Left hindlimb (tissue), 1 donor: Measurements from ENCODE around the gene SPIN2A.
"Not testable (repeated sequence)": the region's sequence is repeated elsewhere in the genome, so short reads cannot be mapped to it uniquely, and the experiment has no call there.

Experiments used
- DNase-seq: peaks from one replicate; pipeline ENCODE4 v3.0.0-alpha.2; 2018

The SPIN2A gene

GRCh38 chrX:57137073-57137472 lies at the start of gene SPIN2A:
Gene SPIN2A, minus strand, starts transcription at chrX:57137397. Its CDS starts 800 bp downstream, at chrX:57136597.
- peak; percentile 46 for DNase-seq

- no peak for DNase-seq
These were observed 41.4 kb upstream of the SPIN2A start for GRCh38 chrX:57178605-57179004.

- no peak for DNase-seq
These were observed 39.9 kb upstream of the SPIN2A start for GRCh38 chrX:57177070-57177469.

- DNase-seq, result no peak
These were observed 35.3 kb upstream of the SPIN2A start for GRCh38 chrX:57172544-57172943.

- DNase-seq, result no peak
These were observed 19.3 kb upstream of the SPIN2A start for GRCh38 chrX:57156397-57157049.

DNA sequence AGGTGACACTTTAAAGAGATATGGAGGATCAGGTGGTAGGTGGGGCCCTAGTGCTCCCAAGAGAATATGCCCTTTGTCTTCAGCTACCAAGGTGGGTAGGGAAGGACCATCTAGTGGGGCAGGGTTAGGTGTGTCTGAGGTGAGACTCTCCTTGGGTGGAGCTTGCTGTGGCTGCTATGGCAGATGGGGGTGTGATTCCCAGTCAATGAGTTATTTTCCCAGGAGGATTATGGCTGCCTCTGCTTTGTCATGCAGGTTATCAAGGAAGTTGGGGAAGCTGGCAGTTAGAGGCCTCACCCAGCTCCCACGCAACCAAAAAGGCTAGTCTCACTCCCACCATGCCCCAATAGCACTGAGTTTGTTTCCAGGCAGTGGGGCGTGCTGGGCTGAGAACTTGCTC lies 18.0 kb upstream of the SPIN2A start:
- DNase-seq, result no peak

DNA sequence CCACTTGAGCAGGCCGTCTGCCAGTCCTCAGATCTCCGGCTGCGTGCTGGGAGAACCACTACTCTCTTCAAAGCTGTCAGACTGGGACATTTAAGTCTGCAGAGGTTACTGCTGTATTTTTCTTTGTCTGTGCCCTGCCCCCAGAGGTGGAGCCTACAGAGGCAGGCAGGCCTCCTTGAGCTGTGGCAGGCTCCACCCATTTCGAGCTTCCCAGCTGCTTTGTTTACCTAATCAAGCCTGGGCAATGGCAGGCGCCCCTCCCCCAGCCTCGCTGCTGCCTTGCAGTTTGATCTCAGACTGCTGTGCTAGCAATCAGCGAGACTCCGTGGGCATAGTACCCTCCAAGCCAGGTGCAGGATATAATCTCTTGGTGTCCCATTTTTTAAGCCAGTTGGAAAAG lies 15.0 kb upstream of the SPIN2A start:
- DNase-seq, result not testable (repeated sequence)

DNA sequence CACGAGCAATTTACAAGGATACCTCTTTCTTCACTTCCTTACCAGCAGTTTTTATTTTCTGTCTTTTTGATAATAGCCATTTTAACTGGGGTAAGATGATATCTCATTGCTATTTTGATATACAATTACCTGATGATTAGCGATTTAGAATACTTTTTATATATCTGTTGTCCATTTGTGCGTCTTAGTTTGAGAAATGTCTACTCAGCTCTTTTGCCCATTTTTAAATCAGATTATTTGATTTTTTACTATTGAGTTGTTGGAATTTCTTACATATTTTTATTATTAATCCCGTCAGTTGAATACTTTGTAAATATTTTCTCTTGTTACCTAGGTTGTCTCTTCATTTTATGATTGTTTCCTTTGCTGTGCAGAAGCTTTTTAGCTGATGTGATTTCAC lies 1.5 kb upstream of the SPIN2A start:
- DNase-seq, result no peak

- DNase-seq, result peak; percentile 34
These were observed 304 bp upstream of the SPIN2A start for GRCh38 chrX:57137501-57137900.

- not testable (repeated sequence) for DNase-seq
These were observed 608 bp downstream of the SPIN2A start for GRCh38 chrX:57136589-57136988.

DNA sequence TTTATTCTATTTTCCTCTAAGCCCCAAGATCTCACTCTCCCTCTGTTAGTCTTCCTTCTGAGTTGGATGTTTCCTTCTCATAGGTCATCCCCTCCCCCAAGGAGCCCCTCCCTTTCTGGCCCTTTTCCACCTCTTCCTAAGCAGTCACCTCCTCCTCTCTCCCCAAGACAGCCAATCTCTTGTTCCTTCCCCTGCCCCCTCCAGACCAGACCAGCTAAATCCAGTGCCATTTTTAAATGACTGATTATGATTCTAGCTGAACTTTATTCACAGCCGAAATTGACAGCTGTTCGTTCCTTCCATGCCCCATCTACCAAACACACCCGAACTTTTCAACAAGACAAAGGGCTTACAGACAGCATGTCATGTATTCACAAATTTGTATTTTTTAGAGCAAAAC lies 1.9 kb downstream of the SPIN2A start:
- DNase-seq, result no peak

DNA sequence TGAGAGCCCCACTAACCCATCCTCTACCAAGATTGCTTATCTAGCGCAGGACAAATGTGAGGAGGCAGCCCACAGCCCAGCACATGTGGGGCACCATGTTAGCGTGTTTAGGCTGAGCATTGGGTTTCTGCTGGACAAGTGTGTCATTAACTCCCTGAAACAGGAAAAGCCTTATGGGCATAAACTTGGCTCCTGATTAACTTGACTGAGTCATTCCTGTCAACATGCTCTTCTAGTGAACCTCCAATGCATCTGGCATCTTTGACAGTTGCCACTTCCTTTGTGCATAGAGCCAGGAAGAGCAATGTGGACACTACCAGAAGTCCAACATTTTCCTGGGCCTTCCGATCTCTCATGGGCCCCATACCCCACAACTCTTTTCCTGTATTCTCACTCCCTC lies 2.5 kb downstream of the SPIN2A start:
- DNase-seq, result no peak

DNA sequence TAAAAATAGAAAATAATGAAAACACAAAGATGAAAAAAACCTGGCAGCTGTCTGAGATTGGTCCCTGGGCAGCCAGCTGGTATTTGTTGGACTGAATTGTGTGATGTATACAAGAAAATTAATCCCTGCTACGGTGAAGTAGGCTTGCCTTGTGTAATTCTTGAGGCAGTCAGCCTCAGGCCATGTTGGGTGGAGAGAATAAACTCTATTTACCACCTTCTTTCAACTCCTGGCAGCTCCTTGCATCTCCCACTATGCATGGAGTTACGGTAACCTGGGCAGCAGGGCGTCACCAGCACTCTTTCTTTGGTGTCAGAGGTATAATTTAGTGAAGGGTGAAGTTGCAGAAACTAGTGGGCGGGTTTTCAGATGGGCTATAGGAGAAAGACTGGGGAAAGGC lies 3.5 kb downstream of the SPIN2A start:
- no peak for DNase-seq

DNA sequence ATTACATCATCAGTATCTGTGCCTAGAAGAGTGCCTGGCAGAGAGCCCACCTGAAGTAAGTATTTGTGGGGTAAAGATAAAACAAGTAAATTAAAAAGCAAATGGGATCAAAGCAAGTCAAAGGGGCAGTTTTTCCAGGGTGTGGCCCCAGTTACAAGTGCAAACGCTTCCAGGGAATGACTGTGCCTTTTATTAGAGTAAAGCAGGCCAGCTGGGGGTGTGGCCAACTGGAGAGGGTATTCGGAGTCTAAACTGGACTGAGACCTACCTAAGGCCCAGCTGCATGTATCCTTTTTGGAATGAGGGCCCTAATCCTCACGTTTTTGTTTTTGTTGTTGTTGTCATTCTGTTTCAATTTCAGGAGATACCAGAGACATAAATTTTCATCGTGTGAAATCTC lies 3.9 kb downstream of the SPIN2A start:
- DNase-seq, result not testable (repeated sequence)

DNA sequence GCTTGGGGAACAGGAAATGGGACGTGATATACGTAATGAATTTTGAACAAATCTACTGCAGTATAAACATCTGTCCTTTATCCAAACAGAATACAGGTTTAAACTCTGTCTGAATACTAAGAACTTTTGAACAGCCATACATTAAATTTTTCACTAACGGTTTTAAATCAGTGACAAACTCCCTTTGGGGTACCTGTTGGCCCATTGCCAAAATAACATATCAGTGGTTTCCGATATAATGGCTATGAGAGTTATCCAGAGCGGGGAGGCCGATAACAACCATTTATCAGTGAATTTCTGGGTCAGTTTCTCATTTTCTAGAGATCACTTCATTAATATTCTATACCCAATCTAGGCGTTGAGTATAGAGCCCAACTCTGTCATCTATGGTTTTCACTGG lies 5.2 kb downstream of the SPIN2A start:
- DNase-seq, result no peak

GRCh38 chrX:57121816-57122215 lies 15.4 kb downstream of the SPIN2A start:
- DNase-seq, result no peak

DNA sequence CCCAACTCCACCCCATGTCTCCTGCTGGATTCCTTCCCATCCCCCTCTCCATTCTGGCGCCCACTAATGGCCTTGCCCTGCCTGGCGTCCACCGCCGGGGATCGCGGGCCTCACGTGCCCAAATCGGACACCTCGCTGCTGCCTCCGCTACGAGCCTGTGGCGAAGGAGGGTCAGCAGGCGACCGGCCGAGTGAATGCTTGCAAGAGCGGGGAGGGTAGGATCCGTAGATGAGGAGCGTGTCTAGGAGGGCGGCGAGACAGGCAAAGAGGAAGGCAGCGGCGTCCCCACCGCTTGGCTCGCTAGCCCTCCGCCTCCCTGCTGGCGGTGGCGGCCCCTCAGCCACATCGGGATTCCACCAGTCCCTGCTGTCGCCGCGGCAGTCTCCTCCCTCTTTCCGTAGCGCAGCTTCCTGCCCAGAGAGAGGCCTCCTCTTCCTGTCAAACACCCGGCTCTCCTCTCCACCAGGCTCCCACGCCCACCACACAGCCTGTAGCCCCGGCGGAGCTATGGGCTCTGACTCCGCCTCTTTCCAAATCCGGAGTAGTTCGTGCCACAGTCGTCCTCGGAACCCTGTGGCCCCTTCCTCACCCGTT lies 15.9 kb downstream of the SPIN2A start, which contains the start of gene SPIN2B:
SPIN2B (minus strand) TSS at position 387 of the 594 bp plus-strand sequence.
- peak; percentile 89 for DNase-seq

- DNase-seq, result peak; percentile 29
These were observed 16.5 kb downstream of the SPIN2A start for GRCh38 chrX:57120619-57121161.

DNA sequence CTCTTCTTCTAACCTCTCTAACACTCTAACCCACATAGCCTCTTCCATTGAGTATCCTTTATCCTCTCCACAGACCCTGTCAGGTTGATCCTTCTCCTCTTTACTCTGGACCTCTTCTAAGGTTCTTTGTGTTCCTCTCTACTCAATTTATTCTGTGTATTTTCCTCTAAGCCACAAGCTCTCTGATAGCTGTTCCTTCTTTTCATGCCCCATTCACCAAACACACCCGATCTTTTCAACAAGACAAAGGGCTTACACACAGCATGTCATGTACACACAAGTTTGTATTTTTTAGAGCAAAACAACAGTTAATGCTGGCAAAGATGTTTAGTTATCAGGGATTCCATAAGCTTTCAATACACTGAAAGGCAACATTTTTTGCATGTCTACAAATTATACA lies 17.8 kb downstream of the SPIN2A start:
- no peak for DNase-seq

GRCh38 chrX:57117566-57117965 lies 19.6 kb downstream of the SPIN2A start:
- DNase-seq, result not testable (repeated sequence)

GRCh38 chrX:57104921-57105398 lies 32.2 kb downstream of the SPIN2A start:
- DNase-seq, result no peak

DNA sequence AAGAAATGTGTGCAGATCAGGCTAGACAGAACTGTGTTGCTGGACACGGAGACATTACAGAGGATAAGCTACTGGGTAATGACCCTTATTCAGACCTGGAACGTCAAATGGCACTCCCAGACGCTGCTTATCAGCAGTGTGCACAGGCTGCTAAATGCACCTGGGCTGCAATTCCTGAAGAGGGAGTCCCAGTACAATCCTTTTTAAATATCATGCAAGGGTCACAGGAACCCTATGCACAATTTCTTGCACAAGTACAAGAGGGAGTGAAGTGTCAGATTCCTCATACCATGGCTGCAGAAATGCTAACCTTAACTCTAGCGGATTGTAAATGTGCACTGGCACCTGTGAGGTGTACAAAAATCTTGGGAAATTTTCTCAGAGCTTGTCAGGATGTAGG lies 32.8 kb downstream of the SPIN2A start:
- DNase-seq, result no peak

DNA sequence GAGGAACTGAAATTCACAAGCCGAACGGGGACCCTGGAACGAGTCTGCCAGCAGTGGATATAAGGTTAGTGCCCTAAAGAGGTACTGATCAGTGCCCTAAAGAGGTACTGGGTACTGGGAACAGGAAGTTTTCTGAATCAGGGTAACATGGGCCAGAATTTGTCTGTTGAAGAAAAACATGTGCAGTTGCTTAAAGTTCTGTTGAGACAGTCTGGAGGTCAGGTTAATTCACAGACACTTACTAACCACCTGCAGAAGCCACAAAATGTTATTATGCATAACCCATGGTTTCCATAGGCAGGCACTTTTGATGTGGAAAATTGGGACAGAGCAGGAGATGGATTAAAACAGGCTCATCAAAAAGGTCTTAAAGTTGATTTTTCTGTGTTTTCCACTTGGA lies 33.7 kb downstream of the SPIN2A start:
- DNase-seq, result no peak

DNA sequence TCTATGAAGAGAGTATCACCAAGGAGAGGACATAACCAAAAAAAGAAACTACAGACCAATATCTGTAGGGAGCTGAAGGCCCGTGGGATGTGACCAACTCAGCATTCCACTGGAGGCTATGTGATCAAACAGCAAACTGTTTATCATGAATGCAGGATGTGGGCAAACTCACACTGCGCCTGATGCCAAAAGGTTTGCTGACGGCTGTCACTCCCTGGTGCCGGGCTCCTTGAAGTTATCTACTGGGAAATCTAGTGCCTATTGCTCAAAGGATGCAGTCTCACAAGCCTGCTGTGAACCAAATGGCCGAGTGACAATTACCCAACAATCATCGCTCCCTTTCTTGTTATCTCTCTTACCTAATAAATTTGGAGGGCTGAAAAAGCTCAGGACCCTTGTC lies 34.3 kb downstream of the SPIN2A start:
- not testable (repeated sequence) for DNase-seq
